Panc1 (cell line): ENCODE results near the gene NGF.

Source experiments
- POLR2AphosphoS5 ChIP-seq: IDR thresholded peaks from 2 replicates; pipeline ENCODE4 v1.6.1; 2012; ENCODE audit warnings: mild to moderate bottlenecking, low read depth, low read length, moderate library complexity
- TF ChIP-seq, protein P1 (sequence below): fragments of 450-650 bp; IDR thresholded peaks from 2 replicates; pipeline ENCODE4 v1.5.1; 2017; ENCODE audit warnings: mild to moderate bottlenecking

DNA sequence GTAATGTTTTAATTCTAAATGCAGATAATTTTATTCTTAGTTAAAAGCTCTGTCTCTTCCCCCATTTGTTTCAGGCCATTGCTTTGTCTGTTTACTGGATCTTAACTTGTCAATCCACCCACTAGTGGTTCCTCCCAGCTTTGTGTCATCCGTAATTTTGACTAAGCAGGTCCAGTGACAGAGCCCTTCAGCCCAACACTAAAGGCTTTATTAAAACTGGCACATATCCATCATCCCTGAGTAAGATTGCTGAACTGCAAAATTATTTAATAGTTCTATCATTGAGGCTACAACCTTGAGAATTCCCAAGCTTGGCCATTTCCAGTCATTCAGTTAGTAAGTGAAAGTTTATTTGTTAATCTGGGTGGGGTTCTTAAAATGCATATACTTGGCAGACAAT, 96.7 kb downstream of the NGF start:
- TF ChIP-seq, protein P1, sequence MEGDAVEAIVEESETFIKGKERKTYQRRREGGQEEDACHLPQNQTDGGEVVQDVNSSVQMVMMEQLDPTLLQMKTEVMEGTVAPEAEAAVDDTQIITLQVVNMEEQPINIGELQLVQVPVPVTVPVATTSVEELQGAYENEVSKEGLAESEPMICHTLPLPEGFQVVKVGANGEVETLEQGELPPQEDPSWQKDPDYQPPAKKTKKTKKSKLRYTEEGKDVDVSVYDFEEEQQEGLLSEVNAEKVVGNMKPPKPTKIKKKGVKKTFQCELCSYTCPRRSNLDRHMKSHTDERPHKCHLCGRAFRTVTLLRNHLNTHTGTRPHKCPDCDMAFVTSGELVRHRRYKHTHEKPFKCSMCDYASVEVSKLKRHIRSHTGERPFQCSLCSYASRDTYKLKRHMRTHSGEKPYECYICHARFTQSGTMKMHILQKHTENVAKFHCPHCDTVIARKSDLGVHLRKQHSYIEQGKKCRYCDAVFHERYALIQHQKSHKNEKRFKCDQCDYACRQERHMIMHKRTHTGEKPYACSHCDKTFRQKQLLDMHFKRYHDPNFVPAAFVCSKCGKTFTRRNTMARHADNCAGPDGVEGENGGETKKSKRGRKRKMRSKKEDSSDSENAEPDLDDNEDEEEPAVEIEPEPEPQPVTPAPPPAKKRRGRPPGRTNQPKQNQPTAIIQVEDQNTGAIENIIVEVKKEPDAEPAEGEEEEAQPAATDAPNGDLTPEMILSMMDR, result no peak
- TF ChIP-seq POLR2AphosphoS5, result no peak
